Sciatic nerve (tissue), 2 donors: ENCODE measurements around the gene HOXD8. TPM values are rescaled to one million over a fixed set of nuclear protein-coding genes. Genes with fewer than 3 reads are reported as not detected.

Experiments used
- ATAC-seq: fragments of 200-7000 bp; cut with Tn5 transposase; one replicate; pipeline ENCODE4 v1.9.1; 2020; ENCODE audit warnings: mild to moderate bottlenecking, moderate library complexity
- DNase-seq: peaks from one replicate; pipeline ENCODE4 v3.0.0-alpha.2; 2020; ENCODE audit warnings: low spot score
- intact Hi-C: fragments of 100-400 bp; cut with DNase I; formaldehyde crosslinking; loops from one replicate; pipeline ENCODE4 v1.14.2; 2022
- total RNA-seq: library from RNA; stranded (reverse); fragmentation: NEBNext Ultra II Directional; extraction: Animal tissue kit (Norgen Biotek cat#: 25700); gene quantifications from one replicate; pipeline ENCODE4 v1.2.1, GENCODE V29; 2021
- donor health status: DM: no; HTN: no; CAD: no.
- donor health status: DM: no; HTN: no; CAD: no.

The HOXD8 gene
- total RNA-seq, 1 donor from 2014 or later = 11.9 TPM

- intact Hi-C loops = loop anchor here (10.0 kb wide), 1 partner anchor 1765 kb away; the partner anchor contains the start of gene SP9
- DNase-seq (no peak), ATAC-seq (no peak)
Observed at GRCh38 chr2:176099728-176100546, 29.6 kb upstream of the HOXD8 start, which contains the start of gene HOXD12. Gene HOXD12, plus strand, starts transcription at chr2:176099795. Its CDS starts 7 bp downstream, at chr2:176099802.

GRCh38 chr2:176100547-176101140, 28.9 kb upstream of the HOXD8 start:
- intact Hi-C loops = no loop called here
- DNase-seq = no peak
- ATAC-seq = no peak

GRCh38 chr2:176101216-176101830, 28.2 kb upstream of the HOXD8 start:
- ATAC-seq = no peak

DNA sequence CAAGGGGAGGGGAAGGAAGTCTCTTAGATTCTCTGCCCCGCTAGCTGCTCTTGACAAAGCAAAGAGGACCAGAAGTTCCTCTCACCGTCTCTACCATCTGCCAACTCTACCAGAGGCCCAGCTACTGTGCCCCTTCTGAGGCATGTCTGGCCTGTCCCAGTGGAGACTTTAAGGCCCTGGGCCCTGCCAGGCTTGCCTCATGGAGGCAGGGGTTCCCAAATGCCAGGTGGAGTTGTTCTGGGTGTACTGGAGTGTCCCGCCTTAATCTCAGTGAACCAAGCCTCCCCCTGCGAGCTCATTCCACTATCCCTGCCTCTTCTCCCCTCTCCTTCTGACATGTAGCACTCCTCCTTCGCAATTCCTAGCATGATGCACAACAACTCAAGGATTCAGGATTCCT, 27.7 kb upstream of the HOXD8 start:
- no peak for ATAC-seq
- intact Hi-C loops = no loop called here

More at GRCh38 chr2:176101216-176101830, 28.2 kb upstream of the HOXD8 start:
- intact Hi-C loops = no loop called here
- DNase-seq = no peak

GRCh38 chr2:176102309-176102866, 27.1 kb upstream of the HOXD8 start:
- intact Hi-C loops = no loop called here
- DNase-seq (no peak), ATAC-seq (no peak)

More for the DNA sequence above, 27.7 kb upstream of the HOXD8 start:
- DNase-seq = no peak

GRCh38 chr2:176103194-176103593, 26.3 kb upstream of the HOXD8 start:
- no peak for DNase-seq
- intact Hi-C loops = no loop called here

DNA sequence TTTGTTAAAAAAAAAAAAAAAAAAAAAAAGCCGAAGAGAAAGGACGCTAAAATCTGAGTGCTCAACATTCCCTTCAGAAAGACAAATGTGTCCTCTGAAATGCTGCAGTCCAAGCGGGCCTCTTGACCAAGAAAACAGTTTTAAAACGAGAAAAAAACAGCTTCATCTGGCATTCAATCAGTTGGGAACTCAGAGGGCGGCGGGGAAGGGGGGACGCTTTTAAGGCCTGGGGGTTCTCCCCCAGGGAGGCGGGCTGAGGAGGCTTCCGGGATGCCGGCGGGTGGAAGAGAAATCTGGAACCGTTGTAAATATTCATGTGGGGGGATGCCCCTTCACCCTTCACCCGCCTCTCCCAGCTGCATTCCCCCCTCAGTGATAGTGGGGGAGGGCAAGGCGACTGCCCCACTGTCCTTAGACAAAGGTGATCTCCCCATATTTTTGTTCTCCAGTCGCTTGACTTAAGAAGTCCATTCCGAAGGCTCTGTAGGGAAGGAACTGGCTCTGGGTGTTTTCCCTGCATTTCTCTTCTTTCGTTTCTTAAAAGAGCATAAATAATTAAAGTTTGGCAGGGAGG, 25.7 kb upstream of the HOXD8 start:
- no peak for ATAC-seq
- intact Hi-C loops = no loop called here
- DNase-seq = no peak

More at GRCh38 chr2:176103194-176103593, 26.3 kb upstream of the HOXD8 start:
- no peak for ATAC-seq

GRCh38 chr2:176104316-176105077, 25.0 kb upstream of the HOXD8 start:
- intact Hi-C loops = no loop called here
- no peak for DNase-seq
- no peak for ATAC-seq

DNA sequence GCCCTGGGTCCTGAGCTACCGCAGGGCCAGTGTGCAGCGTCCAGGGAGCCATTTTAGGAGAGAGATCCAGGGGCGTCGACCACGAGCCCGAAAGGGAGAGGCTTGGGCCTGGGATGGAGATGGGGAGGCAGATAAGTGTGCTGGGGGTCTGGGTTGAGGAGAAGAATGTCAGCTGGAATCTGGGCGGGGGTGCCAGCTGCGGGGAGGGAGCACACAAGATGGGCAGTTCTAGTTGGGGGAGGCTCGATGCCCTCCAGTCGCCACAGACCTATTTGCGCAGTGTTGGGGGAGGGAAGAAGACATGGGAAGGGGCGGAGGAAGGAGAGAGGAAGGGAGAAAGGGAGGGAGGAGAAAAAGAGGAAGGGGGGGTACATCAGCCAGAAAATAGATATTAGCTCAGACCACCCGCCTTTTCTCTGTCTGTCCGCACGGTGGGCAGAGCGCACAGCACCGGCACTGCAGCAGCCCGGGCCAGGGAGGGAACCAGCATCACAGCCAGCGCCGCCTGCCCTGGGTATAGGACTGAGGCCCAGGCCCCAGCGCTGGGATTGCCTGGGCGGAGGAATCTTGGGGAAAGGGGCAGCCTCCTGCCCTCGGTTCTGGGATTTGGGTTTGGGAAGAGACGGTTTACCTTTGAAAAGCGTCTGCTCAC, 24.3 kb upstream of the HOXD8 start:
- ATAC-seq = peak; percentile 9
- intact Hi-C loops = no loop called here
- no peak for DNase-seq

- no peak for DNase-seq
- intact Hi-C loops = no loop called here
Observed at GRCh38 chr2:176105730-176106580, 23.6 kb upstream of the HOXD8 start.

GRCh38 chr2:176106581-176107539, 22.6 kb upstream of the HOXD8 start, which contains the start of gene HOXD11:
Gene HOXD11, plus strand, starts transcription at chr2:176107280. Its CDS starts 76 bp downstream, at chr2:176107356.
- DNase-seq = no peak
- peak; percentile 57 for ATAC-seq
- intact Hi-C loops = no loop called here

More at GRCh38 chr2:176105730-176106580, 23.6 kb upstream of the HOXD8 start:
- peak; percentile 21 for ATAC-seq

DNA sequence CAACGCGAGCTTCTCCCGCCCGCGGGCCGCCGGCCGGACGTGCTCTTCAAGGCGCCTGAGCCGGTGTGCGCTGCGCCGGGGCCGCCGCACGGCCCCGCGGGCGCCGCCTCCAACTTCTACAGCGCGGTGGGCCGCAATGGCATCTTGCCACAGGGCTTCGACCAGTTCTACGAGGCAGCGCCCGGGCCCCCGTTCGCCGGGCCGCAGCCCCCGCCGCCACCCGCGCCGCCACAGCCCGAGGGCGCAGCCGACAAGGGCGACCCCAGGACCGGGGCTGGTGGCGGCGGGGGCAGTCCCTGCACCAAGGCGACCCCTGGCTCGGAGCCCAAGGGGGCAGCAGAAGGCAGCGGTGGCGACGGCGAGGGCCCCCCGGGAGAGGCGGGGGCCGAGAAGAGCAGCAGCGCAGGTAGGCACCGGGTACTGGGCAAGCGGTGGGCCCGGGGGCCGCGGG, 21.7 kb upstream of the HOXD8 start:
- intact Hi-C loops = no loop called here
- no peak for DNase-seq
- ATAC-seq = no peak

DNA sequence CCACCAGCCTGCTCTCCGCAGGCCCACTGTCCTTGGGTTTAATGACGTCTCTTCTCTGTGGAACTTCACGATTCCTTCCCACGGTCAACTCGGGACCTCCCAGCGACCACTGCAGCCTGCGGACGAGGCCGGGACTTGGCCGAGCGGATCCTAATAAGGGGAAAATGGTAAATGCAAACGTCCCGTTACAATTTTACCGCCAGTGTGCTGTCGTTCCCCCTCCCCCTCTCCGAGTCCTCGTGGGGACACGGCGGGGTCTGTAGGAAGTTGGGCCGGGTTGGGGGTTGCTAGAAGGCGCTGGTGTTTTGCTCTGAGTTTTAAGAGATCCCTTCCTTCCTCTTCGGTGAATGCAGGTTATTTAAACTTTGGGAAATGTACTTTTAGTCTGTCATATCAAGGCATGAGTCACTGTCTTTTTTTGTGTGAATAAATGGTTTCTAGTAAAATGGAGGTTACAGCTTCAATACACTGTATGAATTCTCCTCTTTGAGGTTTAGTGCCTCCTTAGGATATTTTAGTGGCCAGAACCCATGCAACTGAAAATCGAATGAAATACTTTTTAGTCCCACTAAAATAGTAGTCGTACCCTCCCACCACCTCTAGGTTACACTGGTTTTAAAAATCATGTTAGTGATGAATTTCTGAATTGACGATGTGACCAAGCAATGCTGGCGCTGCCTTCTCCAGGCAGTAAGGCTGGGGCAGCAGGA, 20.2 kb upstream of the HOXD8 start:
- ATAC-seq = no peak
- intact Hi-C loops = no loop called here
- DNase-seq = no peak

GRCh38 chr2:176109946-176110345, 19.6 kb upstream of the HOXD8 start:
- ATAC-seq (no peak), DNase-seq (no peak)
- intact Hi-C loops = no loop called here
